HepG2 (cell line): ENCODE measurements around the gene DPYSL3. TPM values are rescaled to one million over a fixed set of nuclear protein-coding genes. Genes with fewer than 3 reads are reported as not detected.

Experiments used
- ATAC-seq: fragments of 200-7000 bp; cut with Tn5 transposase; 3 replicates; pipeline ENCODE4 v1.9.1; 2020; ENCODE audit warnings: mild to moderate bottlenecking, moderate library complexity
- BruUV-seq: library from RNA; stranded (reverse); fragments of 400-500 nt; replicated peaks from 2 replicates; lab custom pipeline; 2021; lab: Mats Ljungman, UMichigan
- CTCF ChIA-PET: fragments of 300-600 bp; formaldehyde crosslinking; extraction: SDS; loops from one replicate; lab custom pipeline; 2021; ENCODE audit warnings: low total read pairs, inconsistent platforms, low intra/inter-chr PET ratio; lab: Yijun Ruan, JAX
- POLR2A ChIA-PET: fragments of 350-600 bp; sonication (Branson Sonifier 250); formaldehyde crosslinking; loops from one replicate; lab custom pipeline; 2020; ENCODE audit warnings: antibody characterized with exemption, inconsistent platforms; lab: Yijun Ruan, JAX
- DNase-seq: peaks from one replicate; pipeline ENCODE4 v3.0.0-alpha.2; 2015; ENCODE audit warnings: low spot score
- FAIRE-seq: peaks from 3 replicates; lab custom pipeline; 2011; peaks lifted over from hg19 to GRCh38; lab: Jason Lieb, UNC
- H2AFZ ChIP-seq: one replicate; pipeline ENCODE4 v1.6.1; 2011; ENCODE audit warnings: low read length, inconsistent platforms
- H3K27ac ChIP-seq: fragments of 300-600 bp; 3 replicates; pipeline ENCODE4 v1.8.0; 2011; ENCODE audit warnings: mixed run types, mild to moderate bottlenecking, mixed read lengths, low read length, inconsistent platforms; ENCODE audit not compliant: insufficient read depth; ENCODE audit errors: extremely low read length
- H3K27me3 ChIP-seq, 2 experiments: fragments of 200-600 bp in 1 of 2; 2 replicates in 1 of 2; 3 replicates in 1 of 2; pipeline versions ENCODE4 v1.6.0 to v1.8.0; 2011; ENCODE audit warnings: low read length in 2 of 2, mild to moderate bottlenecking in 2 of 2, moderate library complexity in 2 of 2, inconsistent platforms in 1 of 2; ENCODE audit not compliant: insufficient read depth in 2 of 2, control insufficient read depth in 1 of 2
- H3K36me3 ChIP-seq, 2 experiments: fragments of 200-600 bp in 1 of 2; replicated peaks in 1 of 2; 2 replicates in 1 of 2; 3 replicates in 1 of 2; pipeline versions ENCODE4 v1.5.1 to v1.8.0; 2011; ENCODE audit warnings: low read length in 2 of 2, inconsistent platforms in 1 of 2; ENCODE audit not compliant: insufficient read depth in 2 of 2, control insufficient read depth in 1 of 2
- H3K4me1 ChIP-seq: 2 replicates; pipeline ENCODE4 v1.5.1; 2012; ENCODE audit warnings: low read length, inconsistent platforms; ENCODE audit not compliant: insufficient read depth
- H3K4me2 ChIP-seq: 2 replicates; pipeline ENCODE4 v1.6.0; 2011; ENCODE audit warnings: low read depth, low read length, inconsistent platforms
- H3K4me3 ChIP-seq, 3 experiments: fragments of 200-600 bp in 1 of 3; sonication (generic), shearing (Covaris generic) in 1 of 3; replicated peaks in 1 of 3; 2 replicates each; pipeline ENCODE4 v1.5.1; 2011 to 2016; ENCODE audit warnings: low read length in 3 of 3, inconsistent platforms in 2 of 3, low read depth in 2 of 3, mild to moderate bottlenecking in 2 of 3, control low read depth in 1 of 3, mixed read lengths in 1 of 3; ENCODE audit not compliant: insufficient read depth in 1 of 3
- H3K79me2 ChIP-seq: one replicate; pipeline ENCODE4 v1.6.1; 2011; ENCODE audit warnings: low read length, inconsistent platforms; ENCODE audit not compliant: insufficient read depth
- H3K9ac ChIP-seq: 2 replicates; pipeline ENCODE4 v1.6.0; 2011; ENCODE audit warnings: mild to moderate bottlenecking, low read depth, low read length, inconsistent platforms; ENCODE audit not compliant: insufficient read depth
- H3K9me3 ChIP-seq: 2 replicates; pipeline ENCODE4 v1.5.1; 2012; ENCODE audit warnings: mild to moderate bottlenecking, low read length
- H4K20me1 ChIP-seq: 2 replicates; pipeline ENCODE4 v1.6.0; 2011; ENCODE audit warnings: inconsistent platforms, mild to moderate bottlenecking, low read length, moderate library complexity; ENCODE audit not compliant: insufficient read depth
- AHR ChIP-seq: IDR thresholded peaks from 2 replicates; pipeline ENCODE4 v1.6.1; 2018; ENCODE audit warnings: missing genetic modification reagents, missing compliant biosample characterization
- BCLAF1 ChIP-seq: fragments of 450-650 bp; IDR thresholded peaks from 2 replicates; pipeline ENCODE4 v1.6.1; 2017; ENCODE audit warnings: mild to moderate bottlenecking
- CEBPZ ChIP-seq: IDR thresholded peaks from 2 replicates; pipeline ENCODE4 v1.6.1; 2012; ENCODE audit warnings: low read length, improper control_type of control experiment
- CREB1 ChIP-seq, 2 experiments: fragments of 450-650 bp in 1 of 2; IDR thresholded peaks; 2 replicates each; pipeline ENCODE4 v1.6.1; 2016 to 2017; ENCODE audit warnings: control low read depth in 1 of 2, mild to moderate bottlenecking in 1 of 2, missing compliant biosample characterization in 1 of 2, missing genetic modification characterization in 1 of 2
- KLF12 ChIP-seq: sonication (generic); formaldehyde crosslinking; IDR thresholded peaks from 2 replicates; pipeline ENCODE4 v1.4.0; 2020; ENCODE audit warnings: missing genetic modification reagents, borderline replicate concordance
- RBFOX2 ChIP-seq: fragments of 200-400 bp; formaldehyde crosslinking; IDR thresholded peaks from 2 replicates; pipeline ENCODE4 v1.6.1; 2017; ENCODE audit warnings: low read depth, mild to moderate bottlenecking, low read length
- ZKSCAN1 ChIP-seq: fragments of 150-350 bp; IDR thresholded peaks from 2 replicates; pipeline ENCODE4 v1.6.1; 2014; ENCODE audit warnings: low read length
- ZNF337 ChIP-seq: sonication (generic); formaldehyde crosslinking; IDR thresholded peaks from 2 replicates; pipeline ENCODE4 v1.5.1; 2020; ENCODE audit warnings: missing genetic modification reagents, low read depth, mild to moderate bottlenecking, borderline replicate concordance
- ZNF546 ChIP-seq: sonication (generic); formaldehyde crosslinking; conservative IDR thresholded peaks from 2 replicates; pipeline ENCODE4 v1.8.1; 2023; ENCODE audit warnings: mild to moderate bottlenecking, missing genetic modification reagents
- ZNF605 ChIP-seq: sonication (generic); formaldehyde crosslinking; IDR thresholded peaks from 2 replicates; pipeline ENCODE4 v1.8.0; 2022; ENCODE audit warnings: mild to moderate bottlenecking, missing genetic modification reagents
- ZNF644 ChIP-seq: IDR thresholded peaks from 2 replicates; pipeline ENCODE4 v1.6.1; 2016; ENCODE audit warnings: low read depth
- ZNF670 ChIP-seq: sonication (generic); formaldehyde crosslinking; IDR thresholded peaks from 2 replicates; pipeline ENCODE4 v1.8.0; 2022; ENCODE audit warnings: mild to moderate bottlenecking, missing genetic modification reagents, borderline replicate concordance
- ZNF766 ChIP-seq: sonication (generic); formaldehyde crosslinking; IDR thresholded peaks from 2 replicates; pipeline ENCODE4 v1.5.0; 2020; ENCODE audit warnings: missing genetic modification reagents, borderline replicate concordance
- WGBS: methylation state at CpG from one replicate; pipeline ENCODE4 v1.1.6; 2017; ENCODE audit warnings: low lambda C conversion rate; 5-methylcytosine and 5-hydroxymethylcytosine counted together
- in situ Hi-C: cut with HindIII; loops from 2 replicates; pipeline ENCODE4 v1.10.0; 2017; ENCODE audit warnings: low pct_unique_long_range_greater_than_20kb; ENCODE audit not compliant: extremely low pct_ligation_motif_present
- intact Hi-C: fragments of 100-400 bp; cut with micrococcal nuclease; formaldehyde crosslinking; loops from one replicate; pipeline ENCODE4 v1.10.0; 2022; ENCODE audit not compliant: unreplicated experiment
- polyA plus RNA-seq, 8 experiments: library from polyadenylated mRNA; depleted of rRNA in 3 of 8; stranded (reverse) in 7 of 8; unstranded in 1 of 8; fragments of >200 nt; fragmentation: Illumina TruSeq in 4 of 8; extraction: Trizol in 4 of 8; gene quantifications; 2 replicates each; pipeline versions ENCODE4 v1.2.1 to v1.2.3, GENCODE V29; 2011 to 2016; ENCODE audit warnings: low read depth in 4 of 8, missing spikeins in 1 of 8, mixed read lengths in 1 of 8; ENCODE audit not compliant: insufficient read depth in 1 of 8
- total RNA-seq, 5 experiments: library from RNA; depleted of rRNA; stranded (reverse); fragments of >200 nt; fragmentation: Illumina TruSeq; extraction: Trizol; gene quantifications; 2 replicates each; pipeline ENCODE4 v1.2.3, GENCODE V29; 2016; ENCODE audit warnings: low read depth in 1 of 5

DPYSL3 gene
- total and polyA plus RNA-seq, 2 of the 13 experiments (the other 11 are each of a cell fraction or from before 2014, with no cell fraction given): 0.08 to 0.15 TPM

- POLR2A ChIA-PET: no interaction called here
- Histone ChIP-seq H3K9me3 (no peaks in the 10 kb centered on the region), H3K4me2 (no peak overlapping the region), H3K4me3 (no peak overlapping the region), H3K27ac (no peak overlapping the region)
- intact Hi-C loops: no loop called here
- TF ChIP-seq AHR: no peak
- TF ChIP-seq ZNF605: no peak
- TF ChIP-seq BCLAF1: no peak
- TF ChIP-seq KLF12 (CRISPR knock-in tag): no peak
- TF ChIP-seq CREB1 (IDR thresholded peaks at IDR 0.05): no peak
- no peak for TF ChIP-seq CREB1 (CRISPR knock-in tag; IDR thresholded peaks at IDR 0.05)
- TF ChIP-seq RBFOX2: no peak
- TF ChIP-seq ZNF546 (CRISPR knock-in tag): no peak
- TF ChIP-seq ZNF766 (CRISPR knock-in tag): no peak
- no peak for TF ChIP-seq ZNF644 (CRISPR knock-in tag)
- no peak for TF ChIP-seq ZNF670 (CRISPR knock-in tag)
- no peak for TF ChIP-seq ZNF337
- TF ChIP-seq ZKSCAN1: no peak
- no peak for TF ChIP-seq CEBPZ
- TF ChIP-seq, all 625 proteins: peak for 0
- FAIRE-seq: no peak
- Histone ChIP-seq H3K36me3 (no peaks in the 10 kb centered on the region), H4K20me1 (no peaks in the 10 kb centered on the region), H2AFZ (no peak overlapping the region), H3K27me3 (no peaks in the 10 kb centered on the region; a peak in 2 of 5 replicates), H3K4me1 (no peaks in the 10 kb centered on the region), H3K79me2 (no peaks in the 10 kb centered on the region), H3K9ac (no peak overlapping the region)
- WGBS: 41% methylated on average over 6 of the region's 6 CpGs
- no TSS peak for BruUV-seq
- CTCF ChIA-PET: no interaction called here
- ATAC-seq: no peak
- in situ Hi-C loops: no loop called here
- DNase-seq: no peak
Measured at GRCh38 chr5:147479949-147480348, 29.9 kb downstream of the DPYSL3 start.
